H1 (cell line): Measurements from ENCODE around the gene PDHB.

Experiments used
- HDAC6 ChIP-seq: IDR thresholded peaks from one replicate; pipeline ENCODE4 v1.7.1; 2012; ENCODE audit warnings: low read depth, mild to moderate bottlenecking, inconsistent platforms, low read length, moderate library complexity
- POLR2A ChIP-seq, 2 experiments: IDR thresholded peaks; 1 replicate in 1 of 2; 2 replicates in 1 of 2; pipeline ENCODE4 v1.6.1; 2011; ENCODE audit warnings: low read depth in 2 of 2, low read length in 2 of 2, mild to moderate bottlenecking in 2 of 2; ENCODE audit errors: control extremely low read depth in 1 of 2
- YY1 ChIP-seq: IDR thresholded peaks from 2 replicates; pipeline ENCODE4 v1.6.1; 2011; ENCODE audit warnings: low read depth, mild to moderate bottlenecking, low read length
- TF ChIP-seq, protein P1 (sequence below), 3 experiments: IDR thresholded peaks; 1 replicate in 2 of 3; 2 replicates in 1 of 3; pipeline versions ENCODE4 v1.5.1 to v1.6.1; 2011; ENCODE audit warnings: low read length in 3 of 3, mild to moderate bottlenecking in 3 of 3, inconsistent platforms in 2 of 3, low read depth in 1 of 3, moderate library complexity in 1 of 3; ENCODE audit not compliant: insufficient read depth in 1 of 3; ENCODE audit errors: control extremely low read depth in 1 of 3

DNA sequence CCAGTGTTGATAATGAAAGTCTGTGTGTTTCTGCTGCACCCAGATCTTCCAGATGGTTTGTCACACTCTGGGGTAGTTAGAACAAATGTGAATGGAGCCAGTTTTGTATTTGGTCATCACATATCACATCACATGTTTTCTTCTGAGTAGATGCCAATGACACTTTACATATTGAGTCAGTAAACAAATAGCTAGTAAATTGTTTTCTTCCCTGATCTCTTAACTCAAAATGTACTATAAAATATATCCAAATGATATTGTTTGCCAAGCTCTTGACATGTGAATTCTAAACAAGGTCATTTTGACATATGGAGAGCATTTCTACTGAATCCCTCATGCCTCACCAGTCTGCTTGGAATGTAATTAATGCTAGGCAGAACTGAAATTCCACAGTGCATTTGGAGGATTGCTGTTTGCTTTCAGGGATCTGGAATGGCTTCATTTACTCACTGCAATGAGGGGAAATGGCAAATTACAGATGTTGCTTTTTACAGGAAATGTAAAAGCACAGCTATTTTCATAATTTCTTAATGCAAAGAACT is 45.0 kb downstream of the PDHB start:
- TF ChIP-seq, protein P1, sequence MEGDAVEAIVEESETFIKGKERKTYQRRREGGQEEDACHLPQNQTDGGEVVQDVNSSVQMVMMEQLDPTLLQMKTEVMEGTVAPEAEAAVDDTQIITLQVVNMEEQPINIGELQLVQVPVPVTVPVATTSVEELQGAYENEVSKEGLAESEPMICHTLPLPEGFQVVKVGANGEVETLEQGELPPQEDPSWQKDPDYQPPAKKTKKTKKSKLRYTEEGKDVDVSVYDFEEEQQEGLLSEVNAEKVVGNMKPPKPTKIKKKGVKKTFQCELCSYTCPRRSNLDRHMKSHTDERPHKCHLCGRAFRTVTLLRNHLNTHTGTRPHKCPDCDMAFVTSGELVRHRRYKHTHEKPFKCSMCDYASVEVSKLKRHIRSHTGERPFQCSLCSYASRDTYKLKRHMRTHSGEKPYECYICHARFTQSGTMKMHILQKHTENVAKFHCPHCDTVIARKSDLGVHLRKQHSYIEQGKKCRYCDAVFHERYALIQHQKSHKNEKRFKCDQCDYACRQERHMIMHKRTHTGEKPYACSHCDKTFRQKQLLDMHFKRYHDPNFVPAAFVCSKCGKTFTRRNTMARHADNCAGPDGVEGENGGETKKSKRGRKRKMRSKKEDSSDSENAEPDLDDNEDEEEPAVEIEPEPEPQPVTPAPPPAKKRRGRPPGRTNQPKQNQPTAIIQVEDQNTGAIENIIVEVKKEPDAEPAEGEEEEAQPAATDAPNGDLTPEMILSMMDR (IDR thresholded peaks at IDR 0.05; ENCODE audit: control extremely low read depth in 1 of 3, insufficient read depth in 1 of 3, low read depth in 1 of 3, low read length in 3 of 3), result no peak
- no peak for TF ChIP-seq HDAC6
- TF ChIP-seq YY1, result no peak
- TF ChIP-seq POLR2A (IDR thresholded peaks at IDR 0.05; ENCODE audit: control extremely low read depth in 1 of 2, low read depth in 2 of 2, low read length in 2 of 2), result no peak
